Effector memory CD4-positive, alpha-beta T cell (primary cell): ENCODE data around the gene UBE2R2.
"Not testable (repeated sequence)": the region's sequence is repeated elsewhere in the genome, so short reads cannot be mapped to it uniquely, and the experiment has no call there.

ENCODE experiments used
- DNase-seq, 3 donors: peaks; one replicate each; pipeline ENCODE4 v3.0.0-alpha.2; 2020
- H3K27ac ChIP-seq: 2 replicates; pipeline ENCODE4 v1.7.0; 2013; ENCODE audit warnings: mild to moderate bottlenecking, low read length, moderate library complexity; ENCODE audit not compliant: insufficient read depth, poor library complexity, severe bottlenecking
- H3K27me3 ChIP-seq: replicated peaks from 2 replicates; pipeline ENCODE4 v1.7.0; 2013; ENCODE audit warnings: mild to moderate bottlenecking, low read length; ENCODE audit not compliant: insufficient read depth, control insufficient read depth, poor library complexity, severe bottlenecking
- H3K36me3 ChIP-seq: 2 replicates; pipeline ENCODE4 v1.7.0; 2013; ENCODE audit warnings: mild to moderate bottlenecking, low read length, moderate library complexity; ENCODE audit not compliant: control insufficient read depth, insufficient read depth
- H3K4me1 ChIP-seq: 2 replicates; pipeline ENCODE4 v1.7.0; 2013; ENCODE audit warnings: low read length, mild to moderate bottlenecking; ENCODE audit not compliant: control insufficient read depth, insufficient read depth, poor library complexity, severe bottlenecking
- H3K4me3 ChIP-seq: 2 replicates; pipeline ENCODE4 v1.7.0; 2013; ENCODE audit warnings: low read length, low read depth, mild to moderate bottlenecking; ENCODE audit not compliant: insufficient read depth, poor library complexity, severe bottlenecking
- H3K9me3 ChIP-seq: 2 replicates; pipeline ENCODE4 v1.7.0; 2013; ENCODE audit warnings: mild to moderate bottlenecking, low read length, moderate library complexity; ENCODE audit not compliant: control insufficient read depth

Gene UBE2R2

DNA sequence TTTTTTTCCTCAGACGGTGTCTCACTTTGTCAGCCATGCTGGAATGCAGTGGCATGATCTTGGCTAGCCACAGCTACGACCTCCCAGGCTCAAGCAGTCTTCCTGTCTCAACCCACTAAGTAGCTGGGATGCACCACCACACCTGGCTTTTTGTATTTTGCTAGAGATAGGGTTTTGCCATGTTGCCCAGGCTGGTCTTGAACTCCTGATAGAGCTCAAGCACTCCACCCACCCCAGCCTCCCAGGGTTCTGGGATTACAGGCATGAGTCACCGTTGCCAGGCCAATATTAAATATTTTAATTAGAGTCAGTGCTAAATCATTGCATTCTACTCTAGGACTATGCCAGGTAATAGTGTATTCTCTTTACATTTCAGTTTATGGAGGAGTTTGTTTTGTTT, 41.5 kb downstream of the UBE2R2 start:
- Histone ChIP-seq H3K4me3 (no peak overlapping the region), H3K27me3 (no peaks in the 10 kb centered on the region), H3K36me3 (no peaks in the 10 kb centered on the region), H3K4me1 (peaks cover 2% of the 10 kb centered on the region), H3K9me3 (no peaks in the 10 kb centered on the region), H3K27ac (no peak overlapping the region)
- no peak for DNase-seq

DNA sequence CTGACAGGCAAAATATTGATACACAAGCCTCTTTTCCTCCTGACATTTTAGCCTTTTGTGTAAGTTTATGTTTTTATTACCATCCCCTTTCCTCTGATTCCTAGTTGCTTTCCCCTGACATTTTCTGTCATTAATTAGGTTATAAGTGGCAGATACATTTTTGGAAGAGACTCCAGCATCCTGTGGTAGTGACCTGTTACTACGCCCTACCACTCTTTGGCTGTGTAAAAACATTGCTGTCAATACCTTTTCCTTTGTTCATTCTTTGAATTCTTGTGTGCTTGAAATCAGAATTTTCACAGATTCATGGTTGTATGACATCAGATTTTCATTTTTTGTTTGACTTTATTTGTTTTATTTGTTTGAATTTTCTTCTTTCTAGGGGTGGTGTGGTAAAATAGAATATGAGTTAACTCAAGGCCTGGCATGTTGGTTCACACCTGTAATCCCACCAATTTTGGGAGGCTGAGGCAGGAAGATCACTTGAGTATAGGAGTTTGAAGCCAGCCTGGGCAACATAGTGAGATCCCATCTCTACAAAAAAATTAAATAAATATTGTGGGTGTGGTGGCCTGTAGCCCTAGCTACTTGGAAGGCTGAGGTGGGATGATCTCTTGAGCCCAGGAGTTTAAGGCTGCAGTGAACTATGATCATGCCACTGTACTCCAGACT, 43.4 kb downstream of the UBE2R2 start:
- H3K27ac ChIP-seq: no peak overlapping the region
- no peaks in the 10 kb centered on the region for H3K9me3 ChIP-seq
- no peaks in the 10 kb centered on the region for H3K27me3 ChIP-seq
- no peak overlapping the region for H3K4me3 ChIP-seq
- peaks cover 6% of the 10 kb centered on the region for H3K36me3 ChIP-seq
- no peak for DNase-seq
- H3K4me1 ChIP-seq: peaks cover 2% of the 10 kb centered on the region

DNA sequence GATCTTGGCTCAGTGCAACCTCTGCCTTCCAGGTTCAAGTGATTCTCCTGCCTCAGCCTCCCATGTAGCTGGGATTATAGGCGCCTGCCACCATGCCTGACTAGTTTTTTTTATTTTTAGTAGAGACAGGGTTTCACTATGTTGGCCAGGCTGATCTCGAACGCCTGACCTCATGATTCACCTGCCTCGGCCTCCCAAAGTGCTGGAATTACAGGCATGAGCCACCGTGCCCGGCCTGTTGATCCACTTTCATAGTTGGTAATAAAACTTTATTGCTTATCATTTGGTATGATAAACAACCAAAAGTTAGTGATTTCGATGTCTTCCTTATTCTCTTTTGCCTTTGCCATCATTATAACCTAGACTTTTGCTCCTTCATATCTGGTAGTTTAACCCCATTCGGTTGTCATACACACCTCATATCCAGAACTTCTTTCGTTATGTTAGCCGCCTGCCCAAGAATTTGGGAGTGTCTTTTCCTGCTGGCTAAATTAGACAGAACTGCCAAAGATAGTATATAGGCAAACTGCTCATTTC, 45.0 kb downstream of the UBE2R2 start:
- H3K27ac ChIP-seq: no peak overlapping the region
- H3K4me1 ChIP-seq: peaks cover 2% of the 10 kb centered on the region
- H3K9me3 ChIP-seq: no peaks in the 10 kb centered on the region
- no peaks in the 10 kb centered on the region for H3K27me3 ChIP-seq
- peaks cover 6% of the 10 kb centered on the region for H3K36me3 ChIP-seq
- no peak for DNase-seq
- no peak overlapping the region for H3K4me3 ChIP-seq

DNA sequence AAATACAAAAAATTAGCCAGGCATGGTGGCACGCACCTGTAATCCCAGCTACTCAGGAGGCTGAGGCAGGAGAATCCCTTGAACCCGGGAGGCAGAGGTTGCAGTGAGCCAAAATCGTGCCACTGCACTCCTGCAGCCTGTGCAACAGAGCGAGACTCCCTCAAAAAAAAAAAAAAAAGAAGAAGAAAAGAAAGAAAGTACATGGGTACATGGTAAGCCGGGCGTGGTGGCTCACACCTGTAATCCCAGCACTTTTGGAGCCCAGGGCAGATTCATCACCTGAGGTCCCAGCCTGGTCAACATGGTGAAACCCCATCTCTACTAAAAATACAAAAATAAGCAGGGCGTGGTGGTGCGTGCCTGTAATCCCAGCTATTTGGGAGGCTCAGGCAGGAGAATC, 46.1 kb downstream of the UBE2R2 start:
- not testable (repeated sequence) for DNase-seq, H3K4me1 ChIP-seq, H3K4me3 ChIP-seq, H3K9me3 ChIP-seq, H3K36me3 ChIP-seq, H3K27ac ChIP-seq, H3K27me3 ChIP-seq

DNA sequence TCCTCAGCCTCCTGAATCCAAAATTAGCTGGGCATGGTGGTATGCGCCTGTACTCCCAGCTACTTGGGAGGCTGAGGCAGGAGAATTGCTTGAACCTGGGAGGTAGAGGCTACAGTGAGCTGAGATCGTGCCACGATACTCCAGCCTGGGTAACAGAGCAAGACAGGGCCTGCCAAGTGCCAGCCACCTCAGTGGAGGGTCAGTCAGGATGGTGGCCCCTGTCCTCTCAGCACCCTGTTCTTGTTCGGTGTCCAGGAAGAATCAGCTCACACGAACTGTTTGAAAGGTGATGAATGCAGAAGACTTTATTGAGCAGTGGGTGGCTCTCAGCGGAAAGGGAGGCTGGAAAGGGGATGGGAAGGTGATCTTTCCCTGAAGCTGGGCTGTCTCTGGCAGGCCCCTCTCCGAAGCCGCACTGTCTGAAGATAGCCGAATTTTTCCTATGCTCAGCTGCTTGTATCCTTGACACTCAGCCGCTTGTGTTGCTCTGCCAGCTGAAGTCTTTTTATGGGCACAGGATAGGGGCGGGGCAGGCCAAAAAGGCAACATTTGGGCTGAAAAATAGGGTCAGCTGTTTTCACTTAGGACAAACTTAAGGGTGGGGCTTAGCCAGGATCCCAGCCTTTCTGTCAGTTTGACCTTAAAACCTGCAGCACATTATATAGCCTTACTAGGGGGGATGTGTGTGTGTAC, 50.9 kb downstream of the UBE2R2 start:
- Histone ChIP-seq H3K36me3 (peaks cover 6% of the 10 kb centered on the region), H3K27me3 (no peaks in the 10 kb centered on the region), H3K27ac (no peak overlapping the region), H3K4me3 (no peak overlapping the region), H3K4me1 (no peaks in the 10 kb centered on the region), H3K9me3 (no peaks in the 10 kb centered on the region)
- no peak for DNase-seq

DNA sequence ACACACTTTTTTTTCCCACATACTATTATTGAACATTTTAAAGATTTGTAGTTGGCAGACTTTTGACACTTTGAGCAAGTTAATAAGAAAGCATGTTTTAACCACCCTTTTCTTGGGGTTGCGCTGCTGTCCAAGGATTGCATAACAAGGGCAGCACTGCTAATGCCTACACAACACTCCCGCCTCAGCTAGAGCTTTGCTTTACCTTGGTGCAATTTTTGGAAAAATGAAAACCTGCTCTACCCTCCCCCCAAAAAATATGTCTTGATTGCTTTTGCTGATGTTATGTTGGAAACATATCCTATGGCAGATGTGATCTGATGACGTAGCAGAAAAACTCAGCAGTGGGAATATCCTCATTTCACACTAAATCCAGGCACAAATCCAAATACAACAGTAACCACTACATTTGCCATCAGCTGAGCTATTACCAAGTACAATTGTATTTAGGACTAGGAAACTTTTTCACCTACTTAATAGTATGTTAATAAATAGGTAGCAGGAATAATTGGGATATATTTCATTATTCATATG, 51.5 kb downstream of the UBE2R2 start:
- no peak for DNase-seq
- Histone ChIP-seq H3K27ac (no peak overlapping the region), H3K4me1 (no peaks in the 10 kb centered on the region), H3K4me3 (no peak overlapping the region), H3K36me3 (peaks cover 6% of the 10 kb centered on the region), H3K9me3 (no peaks in the 10 kb centered on the region), H3K27me3 (no peaks in the 10 kb centered on the region)

DNA sequence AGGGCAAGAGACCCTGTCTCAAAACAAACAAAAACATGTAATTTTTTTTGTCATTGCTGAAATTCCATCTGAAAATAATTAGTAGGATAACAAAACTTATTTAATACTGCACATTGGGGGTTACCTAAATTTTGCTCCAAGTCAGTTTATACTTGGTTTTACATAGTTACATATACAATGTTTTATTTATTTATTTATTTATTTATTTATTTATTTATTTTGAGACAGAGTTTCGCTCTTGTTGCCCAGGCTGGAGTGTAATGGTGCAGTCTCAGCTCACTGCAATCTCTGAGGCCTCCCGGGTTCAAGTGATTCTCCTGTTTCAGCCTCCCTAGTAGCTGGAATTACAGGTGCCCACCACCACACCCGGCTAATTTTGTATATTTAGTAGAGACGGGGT, 52.3 kb downstream of the UBE2R2 start:
- not testable (repeated sequence) for DNase-seq, H3K36me3 ChIP-seq, H3K27me3 ChIP-seq, H3K9me3 ChIP-seq, H3K27ac ChIP-seq, H3K4me3 ChIP-seq, H3K4me1 ChIP-seq

DNA sequence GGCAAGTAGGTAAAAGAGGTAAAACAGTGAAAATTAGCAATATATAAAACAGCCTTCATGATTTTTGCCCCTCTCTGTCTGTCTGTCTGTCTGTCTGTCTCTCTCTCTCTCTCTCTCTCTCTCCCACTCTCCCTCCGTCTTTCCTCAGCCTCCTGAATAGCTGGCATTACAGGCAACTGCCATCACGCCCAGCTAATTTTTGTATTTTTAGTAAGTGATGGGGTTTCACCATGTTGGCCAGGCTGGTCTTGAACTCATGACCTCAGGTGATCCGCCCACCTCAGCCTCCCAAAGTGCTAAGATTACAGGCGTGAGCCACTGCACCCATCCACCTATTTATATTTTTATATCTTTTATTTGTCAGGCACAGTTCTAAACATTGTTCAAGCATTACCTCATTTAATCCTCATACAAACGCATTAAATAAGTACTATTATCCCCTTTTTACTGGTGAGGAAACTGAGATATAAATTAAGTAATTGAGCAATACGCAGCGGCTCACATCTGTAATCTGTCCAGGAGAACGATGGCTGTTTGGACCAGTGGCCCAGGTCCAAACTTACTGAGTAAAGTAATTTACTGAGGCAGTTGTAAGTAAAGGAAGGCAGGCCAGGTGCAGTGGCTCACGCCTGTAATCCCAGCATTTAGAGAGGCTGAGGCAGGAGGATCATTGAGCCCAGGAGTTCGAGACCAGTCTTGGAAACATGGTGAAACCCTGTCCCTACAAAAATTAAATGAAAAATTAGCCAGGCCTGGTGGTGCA, 60.9 kb downstream of the UBE2R2 start:
- H3K27ac ChIP-seq: no peak overlapping the region
- no peaks in the 10 kb centered on the region for H3K9me3 ChIP-seq
- no peak for DNase-seq
- H3K4me1 ChIP-seq: no peaks in the 10 kb centered on the region
- no peak overlapping the region for H3K4me3 ChIP-seq
- no peaks in the 10 kb centered on the region for H3K36me3 ChIP-seq
- no peaks in the 10 kb centered on the region for H3K27me3 ChIP-seq

DNA sequence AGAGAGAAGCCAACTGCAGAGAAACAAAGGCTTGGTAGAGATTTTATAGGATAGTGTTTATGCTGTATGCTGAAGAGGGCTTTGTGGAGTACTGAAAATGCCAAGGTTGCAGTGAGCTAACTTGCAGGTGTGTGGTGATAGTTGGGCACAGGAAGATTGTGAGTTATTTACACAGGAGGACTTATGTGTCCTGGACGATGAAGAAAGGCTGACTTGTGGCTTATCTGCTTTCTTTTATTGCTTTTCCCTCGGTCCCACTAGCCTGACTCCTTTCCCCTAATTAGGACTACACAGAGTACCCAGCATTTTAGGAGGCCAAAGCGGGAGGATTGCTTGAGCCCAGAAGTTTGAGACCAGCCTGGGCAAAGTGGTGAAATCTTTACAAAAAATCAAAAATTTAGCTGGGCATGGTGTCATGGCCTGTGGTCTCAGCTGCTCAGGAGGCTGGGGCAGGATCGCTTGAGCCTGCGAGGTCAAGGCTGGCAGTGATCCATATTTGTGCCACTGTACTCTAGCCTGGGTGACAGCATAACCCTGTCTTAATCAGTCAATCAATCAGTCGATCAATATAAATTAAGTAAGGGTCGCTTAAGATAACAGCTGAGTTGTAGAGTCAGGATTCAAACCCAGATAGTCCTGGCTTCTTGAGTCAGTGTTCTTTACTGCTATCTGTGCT, 61.9 kb downstream of the UBE2R2 start:
- no peak overlapping the region for H3K4me3 ChIP-seq
- H3K27ac ChIP-seq: no peak overlapping the region
- H3K27me3 ChIP-seq: no peaks in the 10 kb centered on the region
- no peaks in the 10 kb centered on the region for H3K36me3 ChIP-seq
- no peaks in the 10 kb centered on the region for H3K4me1 ChIP-seq
- no peak for DNase-seq
- H3K9me3 ChIP-seq: no peaks in the 10 kb centered on the region
